NCI-H82 (cell line): ENCODE data around the gene CASP9.

ENCODE experiments used
- DNase-seq: peaks from one replicate; lab custom pipeline; 2025; lab: John Stamatoyannopoulos, UW

CASP9 gene

GRCh38 chr1:15445390-15446122, 78.5 kb downstream of the CASP9 start:
- no peak for DNase-seq

- no peak for DNase-seq
Measured at GRCh38 chr1:15444468-15445389, 79.3 kb downstream of the CASP9 start.

GRCh38 chr1:15443281-15443680, 80.7 kb downstream of the CASP9 start:
- no peak for DNase-seq

GRCh38 chr1:15442759-15443158, 81.3 kb downstream of the CASP9 start:
- DNase-seq: no peak

- no peak for DNase-seq
Measured at GRCh38 chr1:15442119-15442518, 81.9 kb downstream of the CASP9 start.
